HepG2 (cell line): Measurements from ENCODE around the gene PPIL3. TPM values are rescaled to one million over a fixed set of nuclear protein-coding genes. Genes with fewer than 3 reads are reported as not detected.

Experiments used
- ATAC-seq: fragments of 200-7000 bp; cut with Tn5 transposase; 3 replicates; pipeline ENCODE4 v1.9.1; 2020; ENCODE audit warnings: mild to moderate bottlenecking, moderate library complexity
- BruUV-seq: library from RNA; stranded (reverse); fragments of 400-500 nt; replicated peaks from 2 replicates; lab custom pipeline; 2021; lab: Mats Ljungman, UMichigan
- CTCF ChIA-PET: fragments of 300-600 bp; formaldehyde crosslinking; extraction: SDS; loops from one replicate; lab custom pipeline; 2021; ENCODE audit warnings: low total read pairs, inconsistent platforms, low intra/inter-chr PET ratio; lab: Yijun Ruan, JAX
- POLR2A ChIA-PET: fragments of 350-600 bp; sonication (Branson Sonifier 250); formaldehyde crosslinking; loops from one replicate; lab custom pipeline; 2020; ENCODE audit warnings: antibody characterized with exemption, inconsistent platforms; lab: Yijun Ruan, JAX
- DNase-seq: peaks from one replicate; pipeline ENCODE4 v3.0.0-alpha.2; 2015; ENCODE audit warnings: low spot score
- FAIRE-seq: peaks from 3 replicates; lab custom pipeline; 2011; peaks lifted over from hg19 to GRCh38; lab: Jason Lieb, UNC
- H2AFZ ChIP-seq: one replicate; pipeline ENCODE4 v1.6.1; 2011; ENCODE audit warnings: low read length, inconsistent platforms
- H3K27ac ChIP-seq: fragments of 300-600 bp; 3 replicates; pipeline ENCODE4 v1.8.0; 2011; ENCODE audit warnings: mixed run types, mild to moderate bottlenecking, mixed read lengths, low read length, inconsistent platforms; ENCODE audit not compliant: insufficient read depth; ENCODE audit errors: extremely low read length
- H3K27me3 ChIP-seq, 2 experiments: fragments of 200-600 bp in 1 of 2; 2 replicates in 1 of 2; 3 replicates in 1 of 2; pipeline versions ENCODE4 v1.6.0 to v1.8.0; 2011; ENCODE audit warnings: low read length in 2 of 2, mild to moderate bottlenecking in 2 of 2, moderate library complexity in 2 of 2, inconsistent platforms in 1 of 2; ENCODE audit not compliant: insufficient read depth in 2 of 2, control insufficient read depth in 1 of 2
- H3K36me3 ChIP-seq, 2 experiments: fragments of 200-600 bp in 1 of 2; replicated peaks in 1 of 2; 2 replicates in 1 of 2; 3 replicates in 1 of 2; pipeline versions ENCODE4 v1.5.1 to v1.8.0; 2011; ENCODE audit warnings: low read length in 2 of 2, inconsistent platforms in 1 of 2; ENCODE audit not compliant: insufficient read depth in 2 of 2, control insufficient read depth in 1 of 2
- H3K4me1 ChIP-seq: 2 replicates; pipeline ENCODE4 v1.5.1; 2012; ENCODE audit warnings: low read length, inconsistent platforms; ENCODE audit not compliant: insufficient read depth
- H3K4me2 ChIP-seq: 2 replicates; pipeline ENCODE4 v1.6.0; 2011; ENCODE audit warnings: low read depth, low read length, inconsistent platforms
- H3K4me3 ChIP-seq, 3 experiments: fragments of 200-600 bp in 1 of 3; sonication (generic), shearing (Covaris generic) in 1 of 3; replicated peaks in 1 of 3; 2 replicates each; pipeline ENCODE4 v1.5.1; 2011 to 2016; ENCODE audit warnings: low read length in 3 of 3, inconsistent platforms in 2 of 3, low read depth in 2 of 3, mild to moderate bottlenecking in 2 of 3, control low read depth in 1 of 3, mixed read lengths in 1 of 3; ENCODE audit not compliant: insufficient read depth in 1 of 3
- H3K79me2 ChIP-seq: one replicate; pipeline ENCODE4 v1.6.1; 2011; ENCODE audit warnings: low read length, inconsistent platforms; ENCODE audit not compliant: insufficient read depth
- H3K9ac ChIP-seq: 2 replicates; pipeline ENCODE4 v1.6.0; 2011; ENCODE audit warnings: mild to moderate bottlenecking, low read depth, low read length, inconsistent platforms; ENCODE audit not compliant: insufficient read depth
- H3K9me3 ChIP-seq: 2 replicates; pipeline ENCODE4 v1.5.1; 2012; ENCODE audit warnings: mild to moderate bottlenecking, low read length
- H4K20me1 ChIP-seq: 2 replicates; pipeline ENCODE4 v1.6.0; 2011; ENCODE audit warnings: inconsistent platforms, mild to moderate bottlenecking, low read length, moderate library complexity; ENCODE audit not compliant: insufficient read depth
- ATF4 ChIP-seq, 2 experiments: fragments of 450-650 bp in 1 of 2; sonication (generic) in 1 of 2; formaldehyde crosslinking; IDR thresholded peaks; 2 replicates each; pipeline versions ENCODE4 v1.5.0 to v1.8.0; 2020 to 2022; ENCODE audit warnings: mild to moderate bottlenecking in 1 of 2, missing genetic modification reagents in 1 of 2
- ATF7 ChIP-seq, 2 experiments: fragments of 450-650 bp in 1 of 2; sonication (generic) in 1 of 2; formaldehyde crosslinking in 1 of 2; IDR thresholded peaks; 2 replicates each; pipeline versions ENCODE4 v1.4.0 to v1.6.1; 2016 to 2020; ENCODE audit warnings: antibody characterized with exemption in 1 of 2, mild to moderate bottlenecking in 1 of 2, missing genetic modification reagents in 1 of 2
- CEBPB ChIP-seq: IDR thresholded peaks from 2 replicates; pipeline ENCODE4 v1.6.1; 2011; ENCODE audit warnings: low read depth, low read length, improper control_type of control experiment, borderline replicate concordance
- DDIT3 ChIP-seq: sonication (generic); formaldehyde crosslinking; IDR thresholded peaks from 2 replicates; pipeline ENCODE4 v1.4.0; 2020; ENCODE audit warnings: mild to moderate bottlenecking, missing genetic modification reagents
- FOSL2 ChIP-seq: sonication (generic); formaldehyde crosslinking; IDR thresholded peaks from 2 replicates; pipeline ENCODE4 v1.4.0; 2020; ENCODE audit warnings: missing genetic modification reagents
- SNAPC2 ChIP-seq: sonication (generic); formaldehyde crosslinking; IDR thresholded peaks from 2 replicates; pipeline ENCODE4 v1.8.1; 2022; ENCODE audit warnings: mild to moderate bottlenecking, missing genetic modification reagents
- THRA ChIP-seq: sonication (generic); formaldehyde crosslinking; IDR thresholded peaks from 2 replicates; pipeline ENCODE4 v1.4.0; 2020; ENCODE audit warnings: missing genetic modification reagents, borderline replicate concordance
- ZFP82 ChIP-seq: sonication (generic); formaldehyde crosslinking; IDR thresholded peaks from 2 replicates; pipeline ENCODE4 v1.5.1; 2020; ENCODE audit warnings: mild to moderate bottlenecking, missing genetic modification reagents, borderline replicate concordance
- ZNF160 ChIP-seq: sonication (generic); formaldehyde crosslinking; IDR thresholded peaks from 2 replicates; pipeline ENCODE4 v1.8.0; 2022; ENCODE audit warnings: mild to moderate bottlenecking, inconsistent platforms, missing genetic modification reagents
- WGBS: methylation state at CpG from one replicate; pipeline ENCODE4 v1.1.6; 2017; ENCODE audit warnings: low lambda C conversion rate; 5-methylcytosine and 5-hydroxymethylcytosine counted together
- in situ Hi-C: cut with HindIII; loops from 2 replicates; pipeline ENCODE4 v1.10.0; 2017; ENCODE audit warnings: low pct_unique_long_range_greater_than_20kb; ENCODE audit not compliant: extremely low pct_ligation_motif_present
- intact Hi-C: fragments of 100-400 bp; cut with micrococcal nuclease; formaldehyde crosslinking; loops from one replicate; pipeline ENCODE4 v1.10.0; 2022; ENCODE audit not compliant: unreplicated experiment
- polyA plus RNA-seq, 8 experiments: library from polyadenylated mRNA; depleted of rRNA in 3 of 8; stranded (reverse) in 7 of 8; unstranded in 1 of 8; fragments of >200 nt; fragmentation: Illumina TruSeq in 4 of 8; extraction: Trizol in 4 of 8; gene quantifications; 2 replicates each; pipeline versions ENCODE4 v1.2.1 to v1.2.3, GENCODE V29; 2011 to 2016; ENCODE audit warnings: low read depth in 4 of 8, missing spikeins in 1 of 8, mixed read lengths in 1 of 8; ENCODE audit not compliant: insufficient read depth in 1 of 8
- total RNA-seq, 5 experiments: library from RNA; depleted of rRNA; stranded (reverse); fragments of >200 nt; fragmentation: Illumina TruSeq; extraction: Trizol; gene quantifications; 2 replicates each; pipeline ENCODE4 v1.2.3, GENCODE V29; 2016; ENCODE audit warnings: low read depth in 1 of 5

The PPIL3 gene
- total and polyA plus RNA-seq, 2 of the 13 experiments (the other 11 are each of a cell fraction or from before 2014, with no cell fraction given), result 98.7 to 107 TPM

GRCh38 chr2:200873560-200873959, 15.3 kb downstream of the PPIL3 start:
- no peak overlapping the region for H3K4me3 ChIP-seq
- BruUV-seq, result no TSS peak
- ChIA-PET CTCF (no interaction called here), POLR2A (interaction anchor here (1.6 kb wide), 1 partner anchor 9 kb away, joined by 6 read pairs; the partner anchor contains the start of gene CLK1)
- H3K27me3 ChIP-seq, result no peaks in the 10 kb centered on the region; a peak in 1 of 5 replicates
- in situ Hi-C loops (no loop called here), intact Hi-C loops (no loop called here)
- no peak overlapping the region for H3K4me2 ChIP-seq
- FAIRE-seq (no peak), DNase-seq (no peak), ATAC-seq (no peak)
- H3K4me1 ChIP-seq, result peaks cover 11% of the 10 kb centered on the region
- H3K79me2 ChIP-seq, result no peaks in the 10 kb centered on the region
- no peak overlapping the region for H3K9ac ChIP-seq
- H3K36me3 ChIP-seq, result peaks cover 16 to 47% of the 10 kb centered on the region in 2 experiments
- no peak overlapping the region for H2AFZ ChIP-seq
- no peaks in the 10 kb centered on the region for H4K20me1 ChIP-seq
- H3K9me3 ChIP-seq, result no peaks in the 10 kb centered on the region
- WGBS, result 94% methylated on average over 6 of the region's 6 CpGs
- H3K27ac ChIP-seq, result no peak overlapping the region
- no peak for TF ChIP-seq ZNF160 (CRISPR knock-in tag)
- TF ChIP-seq DDIT3 (CRISPR knock-in tag), result no peak
- TF ChIP-seq SNAPC2 (CRISPR knock-in tag), result no peak
- TF ChIP-seq FOSL2 (CRISPR knock-in tag), result peak; percentile 34; the same call in 1 of the 2 replicates

GRCh38 chr2:200871151-200871550, 17.7 kb downstream of the PPIL3 start:
- Histone ChIP-seq H3K9ac (no peak overlapping the region), H4K20me1 (no peaks in the 10 kb centered on the region), H3K4me1 (peaks cover 13% of the 10 kb centered on the region), H2AFZ (no peak overlapping the region)
- no TSS peak for BruUV-seq
- ATAC-seq, result no peak
- intact Hi-C loops, result no loop called here
- CTCF ChIA-PET, result no interaction called here
- no peak for TF ChIP-seq ZFP82 (CRISPR knock-in tag)
- TF ChIP-seq ATF4 (CRISPR knock-in tag; IDR thresholded peaks at IDR 0.05), result peak in 1 of 2 experiments; percentile 31; a peak in 1 of 4 replicates
- TF ChIP-seq THRA (CRISPR knock-in tag), result no peak
- TF ChIP-seq CEBPB, result peak; percentile 64; the same call in 1 of the 2 replicates
- TF ChIP-seq ATF7 (IDR thresholded peaks at IDR 0.05), result peak; percentile 42; the same call in 1 of the 2 replicates
- no peak for TF ChIP-seq ATF7 (CRISPR knock-in tag; IDR thresholded peaks at IDR 0.05)
- TF ChIP-seq, all 625 proteins: peak for 3
- 91% methylated on average over 3 of the region's 3 CpGs for WGBS
- POLR2A ChIA-PET, result no interaction called here
- in situ Hi-C loops, result no loop called here
- no peak overlapping the region for H3K27ac ChIP-seq
- H3K27me3 ChIP-seq, result no peaks in the 10 kb centered on the region; a peak in 1 of 5 replicates
- no peaks in the 10 kb centered on the region for H3K9me3 ChIP-seq
- DNase-seq (no peak), FAIRE-seq (no peak)
- H3K79me2 ChIP-seq, result no peaks in the 10 kb centered on the region
- no peak overlapping the region for H3K4me2 ChIP-seq
- H3K36me3 ChIP-seq, result peaks cover 13 to 38% of the 10 kb centered on the region in 2 experiments
- no peak overlapping the region for H3K4me3 ChIP-seq
